Fibroblast of lung (primary cell): ENCODE measurements around the gene TPST2.

Source experiments
- EZH2 ChIP-seq: IDR thresholded peaks from 2 replicates; pipeline ENCODE4 v1.5.1; 2012; ENCODE audit warnings: low read length, control low read depth, mild to moderate bottlenecking; ENCODE audit errors: missing control alignments
- TF ChIP-seq, protein P1 (sequence below), 2 donors: IDR thresholded peaks in 1 of 2; conservative IDR thresholded peaks in 1 of 2; 1 replicate in 1 of 2; 2 replicates in 1 of 2; pipeline ENCODE4 v1.5.1; 2011 to 2012; ENCODE audit warnings: low read length in 2 of 2, control low read depth in 1 of 2, inconsistent platforms in 1 of 2, low read depth in 1 of 2, mild to moderate bottlenecking in 1 of 2

DNA sequence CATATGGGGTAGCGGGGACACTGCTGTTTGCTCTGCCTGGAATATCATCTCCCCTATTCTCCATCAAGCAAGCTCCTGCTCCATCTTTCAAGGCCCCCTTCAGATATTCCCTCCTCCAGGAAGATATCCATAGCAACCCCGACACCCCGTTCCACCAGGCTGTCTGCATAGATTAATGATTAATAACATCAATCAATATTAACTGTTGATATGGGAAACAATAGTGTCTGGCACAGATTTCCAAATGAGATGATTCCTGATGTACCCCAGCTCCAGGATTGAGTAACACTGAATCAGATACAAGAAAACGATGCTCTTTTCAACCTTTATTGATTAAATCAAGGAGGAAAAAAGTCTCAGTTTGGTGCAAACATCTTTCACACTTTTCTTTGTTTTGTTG lies 7.5 kb upstream of the TPST2 start:
- TF ChIP-seq, protein P1, sequence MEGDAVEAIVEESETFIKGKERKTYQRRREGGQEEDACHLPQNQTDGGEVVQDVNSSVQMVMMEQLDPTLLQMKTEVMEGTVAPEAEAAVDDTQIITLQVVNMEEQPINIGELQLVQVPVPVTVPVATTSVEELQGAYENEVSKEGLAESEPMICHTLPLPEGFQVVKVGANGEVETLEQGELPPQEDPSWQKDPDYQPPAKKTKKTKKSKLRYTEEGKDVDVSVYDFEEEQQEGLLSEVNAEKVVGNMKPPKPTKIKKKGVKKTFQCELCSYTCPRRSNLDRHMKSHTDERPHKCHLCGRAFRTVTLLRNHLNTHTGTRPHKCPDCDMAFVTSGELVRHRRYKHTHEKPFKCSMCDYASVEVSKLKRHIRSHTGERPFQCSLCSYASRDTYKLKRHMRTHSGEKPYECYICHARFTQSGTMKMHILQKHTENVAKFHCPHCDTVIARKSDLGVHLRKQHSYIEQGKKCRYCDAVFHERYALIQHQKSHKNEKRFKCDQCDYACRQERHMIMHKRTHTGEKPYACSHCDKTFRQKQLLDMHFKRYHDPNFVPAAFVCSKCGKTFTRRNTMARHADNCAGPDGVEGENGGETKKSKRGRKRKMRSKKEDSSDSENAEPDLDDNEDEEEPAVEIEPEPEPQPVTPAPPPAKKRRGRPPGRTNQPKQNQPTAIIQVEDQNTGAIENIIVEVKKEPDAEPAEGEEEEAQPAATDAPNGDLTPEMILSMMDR (conservative IDR thresholded peaks at IDR 0.05 in 1 of 2, IDR thresholded peaks at IDR 0.05 in 1 of 2; ENCODE audit: low read depth in 1 of 2, low read length in 2 of 2): no peak
- no peak for TF ChIP-seq EZH2
